GM21786 (cell line): Measurements from ENCODE around the gene ZNF214.
"Not testable (repeated sequence)": the region's sequence is repeated elsewhere in the genome, so short reads cannot be mapped to it uniquely, and the experiment has no call there.

Experiments used
- ATAC-seq: cut with Tn5 transposase; IDR thresholded peaks from one replicate; pipeline ENCODE4 v1.9.1; 2021; ENCODE audit not compliant: unreplicated experiment

ZNF214 gene

GRCh38 chr11:6991227-6991626 is 28.9 kb downstream of the ZNF214 start:
- no peak for ATAC-seq

DNA sequence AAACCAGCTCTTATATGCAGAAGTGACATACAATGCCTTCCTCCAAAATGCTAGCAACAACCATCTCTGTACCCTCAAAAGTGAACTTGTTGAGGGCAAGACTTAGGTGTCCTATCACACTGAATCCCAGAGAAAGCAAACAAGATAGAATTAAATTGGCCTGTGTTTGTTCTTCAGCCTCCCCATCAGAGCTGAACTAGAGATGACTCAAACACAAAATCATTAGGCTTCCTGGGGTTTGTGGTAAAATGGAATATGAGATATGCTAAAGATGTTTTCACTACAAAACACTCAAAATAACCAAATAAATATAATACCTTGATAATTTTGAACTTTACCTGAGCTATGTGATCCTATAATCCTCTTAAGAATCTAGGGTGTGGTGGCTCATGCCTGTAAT is 31.6 kb downstream of the ZNF214 start:
- ATAC-seq = no peak

GRCh38 chr11:6986487-6986886 is 33.7 kb downstream of the ZNF214 start:
- no peak for ATAC-seq

DNA sequence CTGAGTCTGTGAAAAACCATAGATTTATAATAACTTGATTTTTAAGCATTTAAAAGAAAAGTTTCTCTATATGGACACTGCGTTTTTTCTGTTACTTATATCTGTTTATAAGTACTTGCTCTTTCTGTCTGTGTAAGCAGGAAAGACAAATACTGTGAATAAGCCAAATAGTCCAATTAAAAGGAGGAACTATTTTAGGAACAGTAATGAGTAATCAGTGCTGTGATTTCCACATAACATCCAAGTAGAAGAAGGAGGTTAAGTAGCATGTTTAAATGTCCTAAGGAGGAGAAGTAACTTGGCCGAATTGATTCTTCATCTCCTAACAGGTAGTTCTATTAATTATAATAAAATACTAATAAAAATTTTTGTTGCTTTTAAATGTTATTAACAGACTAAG is 40.8 kb downstream of the ZNF214 start:
- no peak for ATAC-seq

- ATAC-seq = not testable (repeated sequence)
Observed at GRCh38 chr11:6969854-6970253, 50.3 kb downstream of the ZNF214 start.

GRCh38 chr11:6968816-6969215 is 51.3 kb downstream of the ZNF214 start:
- ATAC-seq = no peak

DNA sequence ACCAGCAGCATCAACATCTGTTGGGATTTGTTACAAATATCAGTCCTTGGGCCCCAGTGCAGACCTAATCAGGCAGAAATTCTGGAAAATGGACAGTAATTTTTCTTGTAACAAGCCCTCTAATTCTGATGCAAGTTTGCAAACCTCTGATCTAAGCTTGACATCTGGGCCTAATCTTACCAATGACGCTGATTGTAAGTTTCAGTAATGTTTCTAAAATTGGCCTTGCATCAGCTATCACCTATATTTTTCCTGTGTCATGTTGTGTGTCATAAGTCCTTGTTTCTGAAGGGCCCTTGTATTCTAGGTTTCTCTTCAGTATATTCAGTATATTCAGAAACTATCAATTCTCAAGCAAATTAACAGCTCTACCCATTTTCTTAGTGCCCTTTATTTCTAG is 57.5 kb downstream of the ZNF214 start:
- ATAC-seq = no peak

DNA sequence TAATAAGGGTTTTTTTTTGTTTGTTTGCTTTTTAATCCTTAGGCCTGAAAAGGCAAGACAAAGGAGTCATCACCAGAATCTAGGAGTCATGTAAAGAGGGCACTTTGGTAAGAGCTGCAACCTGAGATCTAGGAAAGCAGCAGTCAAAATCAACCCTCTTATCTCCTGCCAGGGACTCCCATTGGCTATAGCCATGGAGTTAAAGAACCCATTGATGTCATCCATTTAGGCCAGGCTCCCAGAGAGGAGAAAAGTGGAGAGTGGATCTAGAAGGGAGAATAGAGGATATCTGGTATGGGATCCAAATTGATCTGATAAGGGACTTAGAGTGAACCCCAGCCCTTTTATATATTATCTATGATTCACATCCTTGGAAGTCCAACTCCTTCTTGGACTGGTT is 58.0 kb downstream of the ZNF214 start:
- no peak for ATAC-seq

GRCh38 chr11:6954248-6954647 is 65.9 kb downstream of the ZNF214 start:
- not testable (repeated sequence) for ATAC-seq
